OCI-LY3 (cell line): ENCODE data around the gene RPS6KC1.

Experiments used
- CTCF ChIP-seq: fragments of 200-600, 300-600 bp; sonication (generic); IDR thresholded peaks from 2 replicates; pipeline ENCODE4 v1.5.1; 2014; ENCODE audit warnings: antibody characterized with exemption, low read length, low read depth
- EZH2phosphoT487 ChIP-seq: fragments of 200-600 bp; shearing (Covaris generic); IDR thresholded peaks from 2 replicates; pipeline ENCODE4 v1.6.1; 2018; ENCODE audit warnings: antibody characterized with exemption, mixed run types, low read depth

GRCh38 chr1:213094446-213094845, 43.4 kb downstream of the RPS6KC1 start:
- TF ChIP-seq CTCF: no peak
- no peak for TF ChIP-seq EZH2phosphoT487
